Mesendoderm (in vitro differentiated cells): ENCODE data around the gene PRRC2A.

ENCODE experiments used
- DNase-seq: peaks from one replicate; pipeline ENCODE4 v3.0.0; 2013
- H2AK5ac ChIP-seq: 2 replicates; pipeline ENCODE4 v1.6.1; 2013; ENCODE audit warnings: low read length, inconsistent platforms
- H2BK120ac ChIP-seq: 2 replicates; pipeline ENCODE4 v1.6.1; 2013; ENCODE audit warnings: low read depth, mild to moderate bottlenecking, low read length, moderate library complexity, mixed read lengths
- H2BK15ac ChIP-seq: replicated peaks from 2 replicates; pipeline ENCODE4 v1.6.1; 2013; ENCODE audit warnings: low read depth, mild to moderate bottlenecking, moderate library complexity
- H2BK5ac ChIP-seq: 2 replicates; pipeline ENCODE4 v1.6.1; 2013; ENCODE audit warnings: low read length, inconsistent platforms
- H3K18ac ChIP-seq: 2 replicates; pipeline ENCODE4 v1.6.1; 2013; ENCODE audit warnings: mild to moderate bottlenecking, low read length, mixed read lengths
- H3K23ac ChIP-seq: one replicate; pipeline ENCODE4 v1.6.1; 2013; ENCODE audit warnings: low read length
- H3K27ac ChIP-seq: 2 replicates; pipeline ENCODE4 v1.5.1; 2013; ENCODE audit warnings: low read depth, mild to moderate bottlenecking, inconsistent platforms, low read length, moderate library complexity
- H3K27me3 ChIP-seq: 2 replicates; pipeline ENCODE4 v1.6.1; 2013; ENCODE audit warnings: low read length, control low read depth, mild to moderate bottlenecking, inconsistent platforms; ENCODE audit not compliant: insufficient read depth, poor library complexity
- H3K36me3 ChIP-seq: 2 replicates; pipeline ENCODE4 v1.6.1; 2013; ENCODE audit warnings: low read length, inconsistent platforms; ENCODE audit not compliant: control insufficient read depth, insufficient read depth
- H3K4ac ChIP-seq: one replicate; pipeline ENCODE4 v1.6.1; 2013; ENCODE audit warnings: low read depth, mild to moderate bottlenecking, low read length, moderate library complexity
- H3K4me1 ChIP-seq: 2 replicates; pipeline ENCODE4 v1.6.1; 2013; ENCODE audit warnings: low read depth, low read length, inconsistent platforms; ENCODE audit not compliant: control insufficient read depth
- H3K4me2 ChIP-seq: 2 replicates; pipeline ENCODE4 v1.6.1; 2013; ENCODE audit warnings: low read length
- H3K4me3 ChIP-seq: 2 replicates; pipeline ENCODE4 v1.5.1; 2013; ENCODE audit warnings: mild to moderate bottlenecking, low read length
- H3K56ac ChIP-seq: one replicate; pipeline ENCODE4 v1.6.1; 2013; ENCODE audit warnings: low read length
- H3K79me1 ChIP-seq: 2 replicates; pipeline ENCODE4 v1.6.1; 2013; ENCODE audit warnings: low read length, inconsistent platforms
- H3K79me2 ChIP-seq: 2 replicates; pipeline ENCODE4 v1.6.1; 2013; ENCODE audit warnings: mild to moderate bottlenecking, low read length; ENCODE audit not compliant: control insufficient read depth, insufficient read depth
- H3K9ac ChIP-seq: 2 replicates; pipeline ENCODE4 v1.6.1; 2013; ENCODE audit warnings: low read length, inconsistent platforms
- H4K5ac ChIP-seq: one replicate; pipeline ENCODE4 v1.6.1; 2013; ENCODE audit warnings: low read length
- H4K8ac ChIP-seq: one replicate; pipeline ENCODE4 v1.6.1; 2013; ENCODE audit warnings: low read depth, mild to moderate bottlenecking, control low read depth, low read length, moderate library complexity
- WGBS: extraction: QIAGEN DNeasy Blood & Tissue Kit; methylation state at CpG from one replicate; pipeline ENCODE4 v1.1.7; 2013; ENCODE audit warnings: low lambda C conversion rate, missing lambda C conversion rate; ENCODE audit not compliant: insufficient coverage; ENCODE audit errors: extremely low coverage; 5-methylcytosine and 5-hydroxymethylcytosine counted together

Gene PRRC2A

DNA sequence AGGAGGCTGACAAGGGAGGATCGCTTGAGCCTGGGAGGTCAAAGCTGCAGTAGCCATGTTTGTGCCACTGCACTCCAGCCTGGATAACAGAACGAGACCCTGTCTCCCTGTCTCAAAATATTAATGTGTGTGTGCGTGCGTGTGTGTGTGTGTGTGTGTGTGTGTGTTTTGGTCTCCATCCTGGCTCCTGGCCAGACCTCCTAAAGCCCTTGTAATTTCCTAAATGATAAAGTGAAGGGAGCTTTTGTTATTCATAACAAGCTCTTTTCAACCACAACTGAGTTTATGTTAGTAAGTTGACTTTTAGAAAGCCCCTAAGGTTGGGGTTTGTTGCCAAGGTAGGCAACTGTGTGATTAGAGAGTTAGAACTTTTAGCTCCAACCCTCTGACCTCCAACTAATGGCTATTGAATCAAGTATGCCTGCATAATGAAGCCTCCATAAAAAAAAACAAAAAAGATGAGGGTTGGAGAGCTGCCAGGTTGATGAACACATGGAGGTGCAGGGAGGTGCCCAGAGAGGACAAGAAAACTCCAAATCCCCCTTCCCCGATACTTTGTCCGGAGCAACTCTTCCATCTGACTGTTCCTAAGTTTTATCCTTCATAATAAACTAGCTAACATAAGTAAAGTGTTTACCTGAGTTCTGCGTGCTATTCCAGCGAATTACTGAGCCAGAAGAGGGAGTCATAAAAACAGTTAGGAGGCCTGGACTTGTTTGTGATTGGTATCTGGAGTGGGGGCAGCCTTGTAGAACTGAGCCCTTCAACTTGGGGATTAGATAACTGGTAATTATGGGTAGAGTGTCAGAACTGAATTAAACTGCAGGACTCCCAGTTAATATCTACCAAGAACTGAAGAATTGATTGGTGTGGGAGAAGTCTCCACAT is 10.8 kb upstream of the PRRC2A start:
- peak overlapping the region; percentile 17 for H3K56ac ChIP-seq
- DNase-seq = no peak
- H3K79me2 ChIP-seq = no peaks in the 10 kb centered on the region
- H3K27ac ChIP-seq = no peak overlapping the region
- H3K27me3 ChIP-seq = no peaks in the 10 kb centered on the region
- H3K4me1 ChIP-seq = peaks cover 2% of the 10 kb centered on the region
- H4K8ac ChIP-seq = no peak overlapping the region
- H3K4ac ChIP-seq = no peak overlapping the region
- no peak overlapping the region for H3K9ac ChIP-seq
- H3K4me3 ChIP-seq = no peak overlapping the region
- WGBS = no CpG with 5 or more reads among the region's 8 CpGs
- no peak overlapping the region for H2AK5ac ChIP-seq
- H2BK120ac ChIP-seq = no peak overlapping the region
- no peak overlapping the region for H3K4me2 ChIP-seq
- no peaks in the 10 kb centered on the region for H3K79me1 ChIP-seq
- H2BK15ac ChIP-seq = no peak overlapping the region
- H3K18ac ChIP-seq = no peak overlapping the region
- H4K5ac ChIP-seq = no peak overlapping the region
- no peak overlapping the region for H3K23ac ChIP-seq
- H2BK5ac ChIP-seq = no peak overlapping the region
- no peaks in the 10 kb centered on the region for H3K36me3 ChIP-seq

DNA sequence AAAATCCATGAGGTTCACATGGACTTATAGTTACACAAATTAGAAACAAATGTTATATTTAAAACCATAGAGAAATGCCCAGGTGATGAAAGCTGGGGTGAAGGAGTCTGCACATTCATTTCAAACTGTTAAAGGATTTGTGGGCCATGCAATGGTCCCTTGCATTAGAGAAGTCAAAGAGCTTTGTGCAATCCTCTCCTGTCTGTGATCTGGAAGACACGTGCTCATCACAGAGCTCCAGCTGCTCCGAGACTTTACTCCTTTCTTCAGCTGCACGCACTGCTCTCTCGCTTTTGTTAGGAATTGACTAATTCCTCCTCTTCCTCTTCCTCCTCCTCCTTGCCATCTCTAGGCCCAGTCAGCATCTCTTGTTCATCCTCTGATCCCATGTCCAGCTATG is 9.5 kb upstream of the PRRC2A start:
- Histone ChIP-seq H3K4me3 (no peak overlapping the region), H3K4me2 (no peak overlapping the region), H2AK5ac (no peak overlapping the region), H2BK15ac (no peak overlapping the region), H3K18ac (no peak overlapping the region), H2BK120ac (no peak overlapping the region), H4K8ac (no peak overlapping the region), H3K23ac (no peak overlapping the region), H3K36me3 (no peaks in the 10 kb centered on the region), H3K79me1 (no peaks in the 10 kb centered on the region), H3K4ac (no peak overlapping the region), H3K27ac (no peak overlapping the region), H3K4me1 (peaks cover 10% of the 10 kb centered on the region), H2BK5ac (no peak overlapping the region), H3K9ac (no peak overlapping the region), H3K27me3 (no peaks in the 10 kb centered on the region), H4K5ac (no peak overlapping the region), H3K56ac (no peak overlapping the region), H3K79me2 (no peaks in the 10 kb centered on the region)
- no CpG with 5 or more reads among the region's 4 CpGs for WGBS
- DNase-seq = no peak

DNA sequence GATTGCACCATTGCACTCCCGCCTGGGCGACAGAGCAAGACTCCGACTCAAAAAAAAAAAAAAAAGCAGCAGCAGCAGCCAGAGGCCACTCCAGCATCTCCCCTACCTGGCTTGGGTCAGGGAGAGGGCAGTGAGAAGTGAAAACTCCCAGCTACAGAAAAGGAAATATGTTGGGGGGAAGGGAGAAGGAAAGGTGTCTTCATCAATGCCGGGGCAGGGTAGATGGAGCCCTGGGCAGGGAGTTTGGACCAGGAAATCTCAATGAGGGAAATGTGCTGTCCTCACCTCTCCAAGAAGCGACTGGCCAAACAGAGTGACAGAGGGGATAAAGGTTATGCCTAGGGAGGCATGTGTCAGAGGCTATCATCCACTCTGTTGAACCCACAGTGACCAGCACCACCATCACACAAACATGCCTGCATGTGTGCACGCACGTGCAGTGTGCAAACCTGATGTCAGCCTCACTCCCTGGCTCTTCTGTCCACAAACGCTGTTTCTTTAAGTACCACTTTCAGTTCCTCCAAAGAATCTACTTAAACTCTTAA is 6.4 kb upstream of the PRRC2A start:
- Histone ChIP-seq H3K4me3 (no peak overlapping the region), H3K36me3 (no peaks in the 10 kb centered on the region), H3K79me1 (no peaks in the 10 kb centered on the region), H3K23ac (no peak overlapping the region), H2BK15ac (no peak overlapping the region), H3K18ac (no peak overlapping the region), H3K4me1 (peaks cover 8% of the 10 kb centered on the region), H3K56ac (no peak overlapping the region), H4K8ac (no peak overlapping the region), H3K79me2 (no peaks in the 10 kb centered on the region), H2BK5ac (no peak overlapping the region), H4K5ac (no peak overlapping the region), H3K27me3 (no peaks in the 10 kb centered on the region), H2AK5ac (no peak overlapping the region), H2BK120ac (no peak overlapping the region), H3K4me2 (no peak overlapping the region), H3K27ac (no peak overlapping the region), H3K9ac (no peak overlapping the region), H3K4ac (no peak overlapping the region)
- no peak for DNase-seq
- no CpG with 5 or more reads among the region's 8 CpGs for WGBS

DNA sequence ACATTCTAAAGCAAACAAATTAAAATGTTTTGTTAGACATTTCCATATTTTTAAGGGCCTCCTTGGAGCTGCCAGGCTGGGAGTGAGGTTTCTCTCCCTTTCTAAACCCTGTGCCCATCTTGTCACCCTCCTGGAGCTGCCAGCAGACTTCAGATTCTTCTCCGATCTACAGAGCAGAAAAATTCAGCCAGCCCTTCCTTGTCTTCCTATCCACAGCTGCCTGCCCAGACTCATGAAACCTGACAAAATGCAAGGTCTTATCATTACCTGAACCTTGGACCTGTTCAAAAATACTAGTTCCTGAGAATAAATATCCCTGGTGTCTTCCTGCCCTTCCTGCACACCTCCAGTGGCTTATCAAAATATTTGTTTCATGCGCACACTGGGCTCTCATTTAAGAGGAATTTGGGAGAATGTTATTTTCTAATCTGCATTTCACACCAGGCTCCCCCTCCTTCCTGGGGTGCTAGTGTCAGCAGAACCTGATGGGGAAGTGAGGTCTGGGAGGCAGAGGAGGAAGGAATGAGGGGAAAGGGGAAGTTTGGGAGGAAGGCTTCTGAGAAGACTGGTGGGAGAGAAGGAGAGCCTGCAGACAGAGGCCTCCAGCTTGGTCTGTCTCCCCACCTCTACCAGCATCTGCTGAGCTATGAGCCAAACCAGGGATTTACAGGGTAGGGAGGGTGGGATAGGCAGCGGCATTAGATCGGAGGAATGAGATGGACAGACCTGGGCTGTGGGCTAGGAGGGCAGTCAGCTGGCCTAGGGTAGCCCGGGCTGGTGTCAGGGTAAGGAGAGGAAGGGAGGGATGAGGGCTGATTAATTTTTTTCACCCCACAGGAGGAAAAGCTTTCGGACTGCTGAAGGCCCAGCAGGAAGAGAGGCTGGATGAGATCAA is 5.6 kb upstream of the PRRC2A start, which contains the start of gene AIF1:
Gene AIF1, plus strand, starts transcription at position 551 of the 895 bp plus-strand sequence. Its CDS starts 96 bp downstream, at position 647.
- Histone ChIP-seq H3K79me2 (no peaks in the 10 kb centered on the region), H3K4ac (no peak within 1 kb of the TSS), H2BK5ac (peak within 1 kb of the TSS; percentile 9), H2BK15ac (no peak within 1 kb of the TSS), H3K56ac (peak within 1 kb of the TSS; percentile 67), H3K4me2 (no peak within 1 kb of the TSS), H3K18ac (no peak within 1 kb of the TSS), H4K5ac (no peak within 1 kb of the TSS), H4K8ac (no peak within 1 kb of the TSS), H3K4me3 (no peak within 1 kb of the TSS), H3K27ac (no peak within 1 kb of the TSS), H2BK120ac (no peak within 1 kb of the TSS), H2AK5ac (no peak within 1 kb of the TSS), H3K23ac (no peak within 1 kb of the TSS), H3K4me1 (peaks cover 8% of the 10 kb centered on the region), H3K27me3 (no peaks in the 10 kb centered on the region), H3K36me3 (no peaks in the 10 kb centered on the region), H3K79me1 (no peaks in the 10 kb centered on the region), H3K9ac (peak within 1 kb of the TSS; percentile 12)
- no peak for DNase-seq
- WGBS = no CpG with 5 or more reads among the region's 6 CpGs

DNA sequence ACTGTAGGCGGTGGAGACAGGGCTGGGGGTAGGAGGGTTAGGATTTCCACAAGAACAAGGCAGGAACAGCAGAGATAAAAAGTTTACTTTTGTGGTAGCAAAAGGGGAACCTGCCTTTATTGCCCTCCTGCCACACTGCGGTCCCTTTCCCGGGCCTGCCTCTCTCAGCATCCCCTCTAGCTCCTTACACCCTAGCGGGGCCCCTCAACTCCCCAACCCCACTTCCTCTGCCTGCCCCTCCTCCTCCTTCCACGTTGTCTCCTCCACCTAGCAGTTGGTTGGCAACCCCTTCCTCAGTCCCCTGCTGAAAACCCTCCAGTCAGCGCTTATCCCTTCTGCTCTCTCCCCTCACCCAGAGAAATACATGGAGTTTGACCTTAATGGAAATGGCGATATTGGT is 4.8 kb upstream of the PRRC2A start:
- H3K79me2 ChIP-seq = no peaks in the 10 kb centered on the region
- no peak overlapping the region for H2BK5ac ChIP-seq
- H2BK120ac ChIP-seq = no peak overlapping the region
- H3K9ac ChIP-seq = peak overlapping the region; percentile 12
- DNase-seq = no peak
- no peak overlapping the region for H3K18ac ChIP-seq
- no peak overlapping the region for H2BK15ac ChIP-seq
- no peak overlapping the region for H4K5ac ChIP-seq
- H4K8ac ChIP-seq = no peak overlapping the region
- H3K27ac ChIP-seq = no peak overlapping the region
- H3K23ac ChIP-seq = no peak overlapping the region
- H3K36me3 ChIP-seq = no peaks in the 10 kb centered on the region
- H3K4me3 ChIP-seq = no peak overlapping the region
- no peaks in the 10 kb centered on the region for H3K27me3 ChIP-seq
- no peak overlapping the region for H2AK5ac ChIP-seq
- H3K79me1 ChIP-seq = no peaks in the 10 kb centered on the region
- no peak overlapping the region for H3K4me2 ChIP-seq
- H3K4me1 ChIP-seq = peaks cover 8% of the 10 kb centered on the region
- H3K56ac ChIP-seq = peak overlapping the region; percentile 67
- H3K4ac ChIP-seq = no peak overlapping the region
- no CpG with 5 or more reads among the region's 7 CpGs for WGBS
